ENCODE measurements around the gene PPM1H.
"Not testable (repeated sequence)": the region's sequence is repeated elsewhere in the genome, so short reads cannot be mapped to it uniquely, and the experiment has no call there.

Gene PPM1H, protein sequence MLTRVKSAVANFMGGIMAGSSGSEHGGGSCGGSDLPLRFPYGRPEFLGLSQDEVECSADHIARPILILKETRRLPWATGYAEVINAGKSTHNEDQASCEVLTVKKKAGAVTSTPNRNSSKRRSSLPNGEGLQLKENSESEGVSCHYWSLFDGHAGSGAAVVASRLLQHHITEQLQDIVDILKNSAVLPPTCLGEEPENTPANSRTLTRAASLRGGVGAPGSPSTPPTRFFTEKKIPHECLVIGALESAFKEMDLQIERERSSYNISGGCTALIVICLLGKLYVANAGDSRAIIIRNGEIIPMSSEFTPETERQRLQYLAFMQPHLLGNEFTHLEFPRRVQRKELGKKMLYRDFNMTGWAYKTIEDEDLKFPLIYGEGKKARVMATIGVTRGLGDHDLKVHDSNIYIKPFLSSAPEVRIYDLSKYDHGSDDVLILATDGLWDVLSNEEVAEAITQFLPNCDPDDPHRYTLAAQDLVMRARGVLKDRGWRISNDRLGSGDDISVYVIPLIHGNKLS

DNA sequence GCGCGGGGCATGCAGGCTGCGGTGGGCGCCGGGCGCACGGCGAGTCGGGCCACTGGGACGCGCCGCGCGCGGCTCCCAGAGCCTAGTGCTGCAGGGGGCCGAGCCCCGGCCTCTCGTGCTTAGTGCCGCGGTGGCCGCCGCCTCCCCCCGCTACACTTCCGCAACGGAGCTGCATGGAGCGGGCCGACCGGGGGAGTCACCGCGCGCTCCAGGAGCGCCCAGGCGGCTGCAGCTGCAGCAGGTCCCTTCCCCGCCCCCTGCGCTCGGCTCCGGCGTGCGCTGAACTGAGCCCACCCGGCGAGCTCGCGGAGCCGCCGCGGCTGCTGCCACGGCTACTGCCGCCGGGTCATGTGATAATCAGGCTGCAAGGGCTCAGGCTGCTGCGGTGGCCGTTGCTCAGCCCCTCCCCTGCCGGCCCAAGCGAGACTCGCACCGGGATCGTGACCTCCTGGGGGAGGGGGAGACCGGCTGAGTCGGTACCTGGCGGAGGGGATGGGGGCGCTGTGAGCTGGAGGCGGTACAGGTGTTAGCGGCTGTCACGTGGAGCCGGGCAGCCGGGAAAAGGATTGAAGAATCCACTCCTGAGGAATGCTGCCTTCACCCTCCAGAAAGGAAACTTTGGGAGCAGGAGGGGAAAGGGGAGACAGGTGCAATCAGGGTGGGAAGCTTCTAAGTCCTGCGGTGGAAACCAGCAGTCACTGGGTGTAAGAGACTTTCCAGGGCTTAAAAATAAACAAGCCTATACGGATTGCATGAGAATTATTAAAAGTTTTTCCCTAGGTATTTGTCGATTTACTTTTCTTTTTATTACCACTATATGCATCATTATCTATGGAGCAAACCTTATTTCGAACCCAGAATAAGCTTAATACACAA is at the start of gene PPM1H:
Gene PPM1H (minus strand): TSS at position 352 of the 876 bp plus-strand sequence. CDS start 414 bp downstream, outside the sequence.
- DNase-seq = peak; percentile 41

DNA sequence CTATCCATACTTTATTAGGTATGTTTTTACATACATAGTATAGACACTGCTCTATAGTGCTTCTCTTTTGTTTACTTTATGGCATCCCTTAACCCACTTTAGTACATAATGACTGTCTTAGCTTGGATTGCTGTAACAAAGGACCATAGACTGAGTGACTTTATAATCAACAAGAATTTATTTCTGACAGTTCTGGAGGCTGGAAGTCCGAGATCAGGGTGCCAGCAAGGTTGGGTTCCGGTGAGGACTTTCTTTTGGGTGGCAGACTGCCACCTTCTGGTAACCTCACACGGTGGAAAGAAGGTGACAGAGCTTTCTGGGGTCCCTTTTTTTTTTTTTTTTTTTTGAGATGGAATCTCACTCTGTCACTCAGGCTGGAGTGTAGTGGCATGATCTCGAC is 48.6 kb upstream of the PPM1H start:
- DNase-seq = no peak

DNA sequence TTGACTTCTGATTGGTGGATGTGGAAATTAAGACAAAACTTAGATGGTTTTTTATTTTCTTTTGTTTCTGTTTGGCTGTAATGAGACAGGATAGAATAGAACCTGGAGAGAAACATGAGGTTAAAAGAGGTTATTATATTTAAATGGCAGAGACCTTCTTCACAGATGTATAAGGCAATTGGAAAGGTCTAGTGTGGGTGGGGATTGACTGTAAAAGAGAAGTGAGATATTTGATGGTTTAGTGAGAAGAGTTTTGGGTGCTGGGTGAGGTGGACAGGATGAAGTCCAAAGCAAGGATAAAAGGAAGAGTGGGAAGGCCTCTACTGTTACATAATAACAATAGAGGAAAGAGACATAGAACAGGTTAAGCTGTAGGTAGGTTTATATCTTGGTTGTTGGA is 43.8 kb upstream of the PPM1H start:
- DNase-seq = no peak

DNA sequence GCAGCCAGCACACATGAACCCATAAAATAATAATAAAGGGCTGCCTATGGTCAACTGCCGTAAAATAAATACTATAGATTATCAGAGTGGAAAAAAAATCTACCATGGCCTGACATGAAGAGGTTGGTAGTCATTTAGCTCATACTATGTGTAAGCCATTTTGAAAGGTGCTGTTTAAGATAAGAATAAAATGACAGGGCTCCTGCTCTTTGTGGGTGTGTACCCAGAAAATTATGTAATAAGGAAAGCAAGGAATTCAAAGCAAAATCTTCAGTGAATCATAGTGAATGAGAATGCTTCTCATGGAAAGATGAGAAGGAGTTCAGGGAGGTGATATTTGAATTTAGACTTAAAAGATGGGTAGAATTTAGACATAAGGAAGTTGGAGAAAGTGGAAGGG is 42.9 kb upstream of the PPM1H start:
- DNase-seq = no peak

DNA sequence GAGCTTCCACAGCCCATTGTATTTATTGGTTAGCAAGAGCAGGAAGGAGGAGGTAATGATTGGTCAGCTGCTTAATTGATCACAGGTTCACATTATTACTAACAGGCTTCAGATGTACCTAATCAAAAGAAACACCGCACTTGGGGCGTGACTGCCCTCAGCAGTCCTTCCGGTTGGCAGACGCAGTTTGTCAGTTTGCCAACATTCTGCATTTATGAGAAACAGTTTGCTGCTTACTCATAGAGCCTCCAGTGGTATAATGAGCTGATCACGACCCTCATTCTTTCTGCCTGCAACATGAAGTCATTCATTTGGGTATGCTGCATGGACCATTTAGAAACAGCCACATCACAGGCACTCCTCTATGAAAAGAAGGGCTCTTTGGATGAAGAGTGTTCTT is 42.5 kb upstream of the PPM1H start:
- DNase-seq = no peak

DNA sequence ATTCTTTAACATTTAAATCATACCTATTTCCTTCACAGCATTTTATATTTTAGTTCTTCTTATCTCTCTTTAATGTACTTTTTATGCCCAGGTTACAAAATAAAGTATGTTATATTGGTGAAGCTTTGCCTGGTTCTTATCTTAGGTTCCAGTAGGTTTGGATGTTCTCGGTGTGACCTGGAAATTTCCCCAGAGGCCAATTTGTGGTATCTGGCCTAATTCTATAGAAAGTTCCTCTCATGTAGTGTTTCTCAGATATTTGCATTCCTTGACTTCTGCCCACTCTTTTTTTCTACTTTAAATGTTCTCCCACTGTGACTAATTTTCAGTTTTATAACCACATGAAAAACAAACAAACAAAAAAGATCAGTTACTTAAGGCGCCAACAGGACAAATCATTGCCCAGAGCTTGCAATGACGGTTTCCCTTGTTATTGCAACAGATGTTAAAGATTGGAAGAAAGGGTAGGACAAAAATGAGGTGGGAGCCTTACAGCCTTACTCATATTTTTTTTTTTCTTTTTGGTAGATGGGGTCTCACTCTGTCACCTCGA is 41.2 kb upstream of the PPM1H start:
- no peak for DNase-seq

DNA sequence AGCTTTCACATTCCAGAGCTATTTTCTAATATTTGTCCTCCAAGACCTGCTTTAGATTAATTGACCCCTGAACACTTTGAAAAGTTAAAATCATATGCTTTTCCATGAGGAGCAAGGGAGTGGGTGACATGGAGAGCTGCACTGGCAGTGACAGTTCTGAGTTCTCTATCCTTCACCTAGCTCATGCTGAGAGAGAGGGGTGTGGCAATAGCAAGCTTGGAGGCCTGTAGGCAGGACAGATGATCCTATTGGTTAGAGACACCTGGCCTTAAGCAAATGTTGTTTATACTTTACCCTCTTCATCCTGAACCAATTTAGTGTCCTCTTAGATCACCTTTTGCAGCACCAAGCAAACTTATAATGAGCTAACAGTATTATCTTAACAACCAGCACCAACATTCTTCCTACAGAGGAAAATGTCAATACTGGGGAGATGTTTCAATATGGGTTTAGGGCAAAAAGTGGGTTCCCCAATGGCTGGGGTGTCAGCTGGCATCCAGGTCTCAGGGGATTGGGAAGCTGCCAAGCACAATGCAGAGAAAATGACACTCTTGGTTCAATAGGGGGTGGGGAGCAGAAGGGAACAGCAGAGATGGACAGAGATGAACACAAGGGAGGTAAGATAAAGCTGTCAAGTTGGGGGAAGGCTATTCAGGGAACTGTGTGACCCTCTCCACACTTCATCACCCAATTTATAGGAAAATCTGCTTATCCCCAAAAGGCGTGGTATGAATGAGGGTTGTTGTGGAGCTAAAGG is 37.0 kb upstream of the PPM1H start:
- DNase-seq = no peak

DNA sequence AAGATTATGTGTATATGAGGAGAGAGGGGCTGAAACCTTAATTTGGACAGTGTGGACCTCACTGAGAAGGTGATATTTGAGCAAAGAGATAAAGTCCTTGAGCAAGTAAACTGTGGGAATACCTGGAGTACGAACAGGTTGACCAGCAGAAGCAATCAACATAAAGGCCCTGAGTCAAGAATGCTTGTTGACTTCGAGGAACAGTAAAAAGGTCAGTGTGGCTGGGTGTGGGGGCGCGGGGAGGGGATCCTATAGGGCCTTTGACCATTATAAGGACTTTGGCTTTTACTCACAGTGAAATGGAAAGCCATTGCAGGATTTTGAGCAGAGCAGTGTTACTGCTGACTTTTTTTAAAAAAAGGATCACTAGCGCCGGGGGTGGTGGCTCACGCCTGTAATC is 34.7 kb upstream of the PPM1H start:
- DNase-seq = no peak

DNA sequence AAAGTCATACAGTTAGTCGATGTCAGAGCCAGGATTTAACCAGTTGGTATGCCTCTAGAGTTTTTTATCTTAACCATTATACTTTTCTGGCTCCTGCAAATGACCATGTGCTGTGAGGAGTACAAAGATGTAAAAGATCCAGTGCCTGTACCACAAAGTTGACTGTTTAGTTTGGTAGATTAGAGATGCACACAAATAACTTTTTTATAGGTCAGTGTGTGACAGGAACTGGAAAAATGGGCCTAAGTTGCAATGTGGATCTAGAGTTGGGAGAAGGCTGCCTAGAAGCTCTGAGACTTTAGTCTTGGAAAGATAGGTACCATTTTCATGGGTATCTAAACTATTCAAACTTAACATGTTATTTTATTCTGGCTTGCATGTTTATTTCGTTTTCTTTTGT is 32.8 kb upstream of the PPM1H start:
- no peak for DNase-seq

DNA sequence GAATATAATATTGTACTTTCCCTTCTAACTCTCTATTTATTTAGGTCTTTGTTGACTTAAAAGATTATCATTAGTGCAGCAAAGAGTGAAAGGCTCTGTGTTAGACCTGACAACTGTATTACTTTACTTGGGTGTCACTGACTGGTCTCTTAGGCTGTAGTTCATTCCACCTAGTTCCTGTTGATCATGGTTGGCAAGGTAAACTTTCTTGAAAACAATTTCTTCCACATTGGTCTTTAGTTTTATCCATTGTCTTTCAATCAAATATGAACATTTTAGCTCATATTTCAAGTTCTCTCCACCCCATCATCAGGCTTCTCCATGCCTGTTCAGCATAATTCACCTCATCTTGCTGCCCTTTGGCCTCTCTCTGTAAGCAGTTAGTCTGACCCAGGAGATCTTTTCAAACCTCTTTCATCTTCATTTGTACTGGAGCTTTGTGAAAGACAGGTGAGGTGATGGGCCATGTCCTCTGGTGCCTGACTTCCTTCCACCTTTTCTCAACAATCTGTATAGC is 32.1 kb upstream of the PPM1H start:
- no peak for DNase-seq

DNA sequence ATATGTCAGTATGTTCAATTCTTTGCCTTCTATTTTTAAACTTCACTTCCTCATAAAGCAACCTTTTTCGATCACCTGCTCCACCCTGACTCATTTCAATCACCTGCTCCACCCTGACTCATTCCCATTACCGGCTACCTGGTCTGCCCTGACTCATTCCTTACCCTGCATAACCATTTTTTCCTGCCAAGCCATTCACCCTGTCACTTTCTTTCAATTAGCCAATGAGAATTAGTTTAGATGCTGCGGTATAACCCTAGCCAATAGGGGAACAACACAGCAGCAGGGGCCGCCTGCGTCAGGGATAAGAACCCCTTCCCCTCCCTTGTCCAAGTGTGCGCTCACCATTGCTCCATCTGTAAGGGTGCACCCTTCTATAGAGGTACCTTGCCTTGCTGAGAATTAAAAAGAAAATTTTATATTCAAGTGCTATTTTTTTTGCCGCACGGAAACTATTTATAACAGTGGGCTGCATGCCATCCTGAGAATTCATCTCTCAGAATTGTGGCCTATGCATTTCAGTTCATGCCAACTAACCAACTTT is 31.6 kb upstream of the PPM1H start:
- peak; percentile 16 for DNase-seq

DNA sequence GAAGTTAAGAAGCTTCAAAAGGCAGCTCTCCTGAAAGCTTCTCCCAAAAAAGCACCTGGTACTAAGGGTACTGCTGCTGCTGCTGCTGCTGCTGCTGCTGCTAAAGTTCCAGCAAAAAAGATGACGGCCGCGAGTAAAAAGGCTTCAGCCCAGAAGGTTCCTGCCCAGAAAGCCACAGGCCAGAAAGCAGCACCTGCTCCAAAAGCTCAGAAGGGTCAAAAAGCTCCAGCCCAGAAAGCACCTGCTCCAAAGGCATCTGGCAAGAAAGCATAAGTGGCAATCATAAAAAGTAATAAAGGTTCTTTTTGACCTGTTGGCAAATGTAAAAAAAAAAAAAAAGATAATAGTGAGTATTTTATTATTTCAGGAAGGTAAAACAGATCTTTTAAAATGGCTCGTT is 30.8 kb upstream of the PPM1H start:
- not testable (repeated sequence) for DNase-seq

DNA sequence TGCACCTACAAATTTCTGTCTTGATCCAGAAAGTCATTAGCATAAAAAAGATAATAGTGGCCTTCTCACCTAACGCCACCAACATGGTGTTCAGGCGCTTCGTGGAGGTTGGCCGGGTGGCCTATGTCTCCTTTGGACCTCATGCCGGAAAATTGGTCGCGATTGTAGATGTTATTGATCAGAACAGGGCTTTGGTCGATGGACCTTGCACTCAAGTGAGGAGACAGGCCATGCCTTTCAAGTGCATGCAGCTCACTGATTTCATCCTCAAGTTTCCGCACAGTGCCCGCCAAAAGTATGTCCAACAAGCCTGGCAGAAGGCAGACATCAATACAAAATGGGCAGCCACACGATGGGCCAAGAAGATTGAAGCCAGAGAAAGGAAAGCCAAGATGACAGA is 30.3 kb upstream of the PPM1H start:
- not testable (repeated sequence) for DNase-seq

DNA sequence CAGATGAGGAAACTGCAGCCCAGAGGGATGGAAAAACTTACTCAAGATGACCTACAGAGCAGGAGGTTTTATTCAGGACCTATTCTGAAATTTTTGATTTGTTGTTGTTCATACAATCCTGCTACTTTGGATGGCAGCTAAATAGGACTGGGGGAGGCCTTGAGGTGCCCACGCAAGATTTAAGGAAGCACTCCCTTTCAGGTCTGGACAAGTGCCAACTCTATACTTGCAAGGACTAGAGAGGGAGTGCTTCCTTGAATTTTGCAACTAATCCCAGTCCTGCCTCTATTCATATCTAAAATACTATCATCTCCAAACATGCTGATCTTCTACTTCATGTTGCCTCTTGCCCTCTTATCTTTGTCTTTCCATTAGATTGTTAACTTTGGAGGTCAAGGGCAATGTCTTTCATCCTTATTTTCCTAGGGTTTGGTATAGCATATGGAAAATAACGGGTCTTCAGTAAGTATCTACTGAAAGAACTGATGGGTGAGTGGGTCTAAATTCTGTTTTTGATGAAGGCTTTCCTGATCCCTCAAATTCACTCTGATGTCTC is 28.6 kb upstream of the PPM1H start:
- DNase-seq = no peak

DNA sequence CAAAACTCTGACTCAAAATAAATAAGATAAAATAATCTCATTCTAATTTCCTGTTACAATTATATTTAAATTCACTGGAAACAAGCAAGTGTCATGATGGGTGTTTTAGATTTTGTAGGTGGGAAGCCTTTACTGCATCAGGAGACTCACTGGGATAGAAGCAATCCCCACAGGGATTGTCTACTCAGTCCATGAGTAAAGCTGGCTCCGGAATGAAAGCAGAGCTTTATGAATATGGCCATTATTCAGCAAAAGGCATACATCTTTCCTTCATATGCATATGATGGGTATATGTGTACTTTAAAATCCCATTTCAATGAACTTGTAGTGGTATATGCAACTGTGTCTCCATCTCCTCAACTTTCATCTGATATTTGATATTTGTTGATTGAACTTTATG is 25.4 kb upstream of the PPM1H start:
- DNase-seq = no peak

DNA sequence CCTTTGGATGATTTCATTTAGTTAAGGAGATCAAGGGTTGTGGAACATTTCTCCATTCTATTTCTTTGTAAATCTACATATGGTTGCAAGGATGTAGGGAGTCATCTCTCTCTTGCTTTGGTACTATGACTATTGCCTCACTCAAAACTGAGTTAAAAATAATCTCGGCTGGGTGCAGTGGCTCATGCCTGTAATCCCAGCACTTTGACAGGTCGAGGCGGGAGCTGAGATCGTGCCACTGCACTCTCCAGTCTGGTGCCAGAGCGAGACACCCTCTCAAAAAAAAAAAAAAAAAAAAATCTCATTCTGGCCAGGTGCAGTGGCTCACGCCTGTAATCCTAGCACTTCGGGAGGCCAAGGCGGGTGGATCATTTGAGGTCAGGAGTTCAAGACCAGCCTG is 24.8 kb upstream of the PPM1H start:
- DNase-seq = no peak

DNA sequence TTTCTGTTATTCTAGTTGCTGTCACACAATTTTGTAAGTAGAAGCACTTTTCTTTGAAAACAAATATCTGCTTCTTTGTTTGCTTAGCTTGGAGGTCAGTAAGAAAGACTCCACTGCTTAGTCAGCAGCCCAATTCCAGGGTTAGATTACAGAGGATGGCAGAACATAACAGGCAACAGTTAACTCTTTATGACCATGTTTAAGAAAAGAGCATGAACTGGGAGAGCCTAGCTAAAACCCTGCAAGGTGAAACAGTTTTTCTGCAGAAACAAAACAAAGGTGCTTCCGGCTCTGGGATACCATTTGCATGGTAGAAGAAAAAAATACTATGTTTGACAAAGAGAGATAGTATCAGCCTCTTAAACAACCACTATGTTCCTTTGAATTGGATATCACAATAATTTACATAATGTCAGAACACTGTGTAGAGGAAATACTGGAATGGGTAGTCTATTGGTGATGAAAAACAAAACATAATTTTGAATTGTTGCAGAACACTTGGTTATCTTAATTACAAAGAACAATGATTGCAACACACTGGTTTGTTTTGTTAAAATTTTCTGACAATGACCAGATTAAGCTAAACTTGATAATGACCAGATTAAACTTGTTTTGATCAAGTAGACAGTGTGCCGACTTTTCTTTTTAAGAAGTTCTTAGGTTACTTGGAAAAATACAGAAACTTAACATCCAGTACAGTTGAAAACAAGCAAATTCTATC is 22.4 kb upstream of the PPM1H start:
- no peak for DNase-seq

DNA sequence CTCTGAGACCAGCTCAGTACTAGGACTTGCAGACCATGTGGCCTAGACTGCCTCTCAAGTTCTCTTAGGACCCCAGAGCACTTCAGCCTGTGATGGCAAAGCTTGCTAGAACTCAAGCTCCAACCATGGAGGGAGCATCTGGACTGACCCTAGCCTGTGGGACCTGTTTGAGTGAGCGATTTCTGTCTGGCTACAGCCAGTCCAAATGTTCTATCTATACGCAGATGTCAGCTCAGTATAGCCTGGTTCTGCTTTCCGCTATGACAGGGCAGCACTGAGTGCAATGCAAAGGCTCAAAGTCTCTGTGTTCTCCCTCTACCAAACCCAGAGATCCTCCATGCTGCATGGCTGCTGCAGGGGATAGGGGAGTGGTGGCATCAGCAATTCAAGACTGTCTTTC is 20.7 kb upstream of the PPM1H start:
- no peak for DNase-seq

DNA sequence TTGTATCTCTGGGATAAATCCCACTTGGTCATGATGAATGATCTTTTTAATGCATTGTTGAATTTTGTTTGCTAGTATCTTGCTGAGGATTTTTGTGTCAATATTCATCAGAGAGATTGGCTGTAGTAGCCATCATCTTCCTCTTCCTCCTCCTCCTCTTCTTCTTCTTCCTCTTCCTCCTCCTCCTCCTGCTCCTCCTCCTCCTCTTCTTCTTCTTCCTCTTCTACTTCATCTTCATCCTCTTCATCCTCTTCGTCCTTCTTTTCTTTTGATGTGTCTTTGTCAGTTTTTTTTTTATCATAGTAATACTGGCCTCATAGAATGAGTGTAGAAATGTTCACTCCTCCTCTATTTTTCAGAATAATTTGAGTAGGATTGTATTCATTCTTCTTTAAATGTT is 15.4 kb upstream of the PPM1H start:
- DNase-seq = no peak

DNA sequence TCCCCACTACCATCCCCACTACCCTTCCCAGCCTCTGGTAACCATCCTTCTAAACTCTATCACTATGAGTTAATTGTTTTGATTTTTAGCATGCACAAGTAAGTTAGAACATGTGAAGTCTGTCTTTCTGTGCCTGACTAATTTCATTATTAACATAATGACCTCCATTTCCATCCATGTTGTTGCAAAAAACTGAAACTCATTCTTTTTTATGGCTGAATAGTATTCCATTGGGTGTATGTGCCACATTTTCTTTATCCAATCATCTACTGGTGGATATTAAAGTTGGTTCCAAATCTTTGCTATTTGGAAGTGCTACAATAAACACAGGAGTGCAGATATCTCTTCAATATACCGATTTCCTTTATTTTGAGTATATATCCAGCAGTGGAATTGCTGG is 13.2 kb upstream of the PPM1H start:
- DNase-seq = no peak

DNA sequence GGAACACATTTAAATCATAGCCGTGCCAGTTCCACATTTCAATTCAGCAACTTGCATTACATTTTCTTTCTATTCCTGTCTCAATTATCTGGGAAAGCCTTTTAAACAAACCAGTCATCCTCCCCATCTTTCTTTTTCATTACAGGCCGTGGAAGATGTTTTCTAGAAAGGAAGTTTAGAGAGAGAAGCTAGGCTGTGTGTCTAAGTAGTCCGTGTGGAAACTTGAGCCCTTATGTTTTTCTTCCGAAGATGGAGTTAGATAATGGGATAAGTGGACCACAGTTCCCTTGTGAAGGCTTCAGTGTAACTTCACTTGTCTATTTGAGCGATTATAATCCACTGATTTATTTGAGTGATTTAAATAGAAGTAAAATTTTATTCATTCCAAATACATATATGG is 12.4 kb upstream of the PPM1H start:
- no peak for DNase-seq
